SH-SY5Y (cell line): ENCODE measurements around the gene ARHGEF1.

Source experiments
- GATA2 ChIP-seq: IDR thresholded peaks from 2 replicates; pipeline ENCODE4 v1.6.1; 2011; ENCODE audit warnings: mild to moderate bottlenecking, low read depth, low read length
- GATA3 ChIP-seq: IDR thresholded peaks from 2 replicates; pipeline ENCODE4 v1.6.1; 2011; ENCODE audit warnings: low read depth, mild to moderate bottlenecking, low read length, moderate library complexity

- no peak for TF ChIP-seq GATA3
- no peak for TF ChIP-seq GATA2
Measured at GRCh38 chr19:41864374-41864773, 18.6 kb upstream of the ARHGEF1 start.
